Midbrain (tissue), 1 donor: ENCODE results near the gene SELENOT.

Experiments
- DNase-seq: peaks from one replicate; lab custom pipeline; 2025; lab: John Stamatoyannopoulos, UW

The SELENOT gene

DNA sequence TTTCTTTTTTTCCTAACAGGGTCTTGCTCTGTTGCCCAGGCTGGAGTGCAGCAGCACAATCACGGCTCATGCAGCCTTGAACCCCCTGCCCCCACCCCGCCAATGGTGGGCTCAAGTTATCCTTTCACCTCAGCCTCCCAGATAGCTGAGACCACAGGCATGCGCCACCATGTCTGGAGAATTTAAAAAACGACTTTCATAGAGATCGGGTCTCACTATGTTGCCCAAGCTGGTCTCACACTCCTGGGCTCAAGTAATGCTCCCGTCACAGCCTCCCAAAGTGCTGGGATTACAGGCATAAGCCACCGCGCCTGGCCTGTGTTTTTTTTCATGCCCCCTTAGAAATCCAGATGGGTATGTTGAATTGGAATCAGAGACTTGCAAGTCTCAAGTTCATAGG lies 60.3 kb downstream of the SELENOT start:
- no peak for DNase-seq

DNA sequence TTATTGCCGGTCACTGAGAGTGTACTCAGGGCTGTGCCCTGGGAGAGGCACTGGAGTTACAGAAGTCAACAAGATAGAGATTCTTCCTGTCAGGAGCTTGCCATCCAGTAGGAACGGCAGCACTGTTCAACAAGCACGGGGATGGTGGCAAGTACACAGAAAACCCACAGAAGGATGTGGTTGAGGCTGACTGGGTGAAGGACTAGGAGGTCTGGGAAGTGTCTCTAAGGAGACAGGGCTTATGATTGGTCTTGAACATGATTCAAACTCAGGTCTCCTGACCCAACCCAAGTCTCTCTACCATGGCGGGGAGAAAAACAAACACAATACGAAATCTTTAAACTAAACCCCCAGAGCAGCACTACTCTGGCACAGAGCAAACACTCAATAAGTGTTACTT lies 63.0 kb downstream of the SELENOT start:
- DNase-seq, result no peak

DNA sequence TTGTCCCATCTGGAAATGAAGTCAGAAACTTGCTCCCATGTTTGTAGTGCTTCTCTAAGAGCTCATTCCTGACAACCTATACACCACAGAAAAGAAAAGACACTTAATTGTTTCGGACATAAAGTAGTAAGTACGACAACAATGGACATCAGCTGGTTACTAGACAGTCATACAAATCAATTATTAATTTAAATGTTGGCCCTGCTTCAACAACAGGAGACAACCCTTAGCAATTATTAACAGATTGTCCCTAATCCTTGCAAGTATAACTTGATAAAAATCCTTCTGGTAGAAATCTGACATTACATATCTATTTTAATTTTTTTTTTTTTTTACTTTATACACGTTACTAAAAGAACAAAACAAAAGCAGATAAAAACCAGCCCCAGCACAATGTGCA lies 70.8 kb downstream of the SELENOT start:
- DNase-seq, result no peak

DNA sequence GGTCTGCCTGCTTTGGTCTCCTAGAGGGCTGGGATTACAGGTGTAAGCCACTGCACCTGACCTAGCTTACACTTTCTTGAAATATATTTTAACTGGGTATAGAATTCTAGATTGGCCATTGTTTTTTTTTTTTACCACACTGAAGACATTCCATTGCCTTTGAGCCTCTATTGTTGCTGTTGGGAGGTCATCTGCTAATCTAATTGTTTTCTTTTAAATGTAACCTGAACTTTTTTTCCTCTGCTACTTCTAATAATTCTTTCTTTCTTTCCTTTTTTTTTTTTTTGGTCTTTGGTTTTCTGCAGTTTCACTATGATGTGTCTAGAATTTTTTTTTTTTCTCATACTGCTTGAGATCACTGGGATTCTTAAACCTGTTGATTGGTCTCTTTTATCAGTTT lies 72.5 kb downstream of the SELENOT start:
- DNase-seq, result no peak
